Sigmoid colon (tissue), 4 donors: ENCODE data around the gene RANBP2.
"Not testable (repeated sequence)": the region's sequence is repeated elsewhere in the genome, so short reads cannot be mapped to it uniquely, and the experiment has no call there.

Source experiments
- EP300 ChIP-seq, 4 donors: sonication (generic); formaldehyde crosslinking; IDR thresholded peaks; one replicate each; pipeline ENCODE4 v1.6.1; 2017; ENCODE audit warnings: antibody characterized with exemption in 4 of 4
- POLR2A ChIP-seq, 2 donors: fragments of 450-650 bp; IDR thresholded peaks; one replicate each; pipeline ENCODE4 v1.6.1; 2016; ENCODE audit warnings: antibody characterized with exemption in 2 of 2, mild to moderate bottlenecking in 2 of 2, moderate library complexity in 2 of 2
- POLR2AphosphoS5 ChIP-seq, 4 donors: sonication (generic); formaldehyde crosslinking; IDR thresholded peaks; one replicate each; pipeline ENCODE4 v1.6.1; 2017; ENCODE audit warnings: antibody characterized with exemption in 4 of 4
- TF ChIP-seq, protein P1 (sequence below), 4 experiments: fragments of 450-650 bp in 3 of 4; fragments of 200-600 bp in 1 of 4; IDR thresholded peaks; one replicate each; pipeline ENCODE4 v1.5.1; 2016 to 2019; ENCODE audit warnings: antibody characterized with exemption in 4 of 4, mild to moderate bottlenecking in 3 of 4, moderate library complexity in 2 of 4

DNA sequence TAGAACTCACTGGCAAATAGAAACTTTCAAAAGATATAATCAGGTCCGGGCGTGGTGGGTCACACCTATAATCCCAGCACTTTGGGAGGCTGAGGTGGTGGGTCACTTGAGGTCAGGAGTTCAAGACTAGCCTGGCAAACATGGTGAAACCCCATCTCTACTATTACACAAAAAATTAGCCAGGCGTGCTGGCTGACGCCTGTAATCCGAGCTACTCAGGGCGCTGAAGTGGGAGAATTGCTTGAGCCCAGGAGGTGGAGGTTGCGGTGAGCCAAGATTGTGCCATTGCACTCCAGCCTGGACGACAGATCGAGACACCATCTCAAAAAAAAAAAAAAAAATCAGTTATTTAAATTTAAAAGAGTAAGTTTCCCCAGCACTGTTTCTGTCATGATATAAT lies 38.7 kb downstream of the RANBP2 start:
- TF ChIP-seq, protein P1, sequence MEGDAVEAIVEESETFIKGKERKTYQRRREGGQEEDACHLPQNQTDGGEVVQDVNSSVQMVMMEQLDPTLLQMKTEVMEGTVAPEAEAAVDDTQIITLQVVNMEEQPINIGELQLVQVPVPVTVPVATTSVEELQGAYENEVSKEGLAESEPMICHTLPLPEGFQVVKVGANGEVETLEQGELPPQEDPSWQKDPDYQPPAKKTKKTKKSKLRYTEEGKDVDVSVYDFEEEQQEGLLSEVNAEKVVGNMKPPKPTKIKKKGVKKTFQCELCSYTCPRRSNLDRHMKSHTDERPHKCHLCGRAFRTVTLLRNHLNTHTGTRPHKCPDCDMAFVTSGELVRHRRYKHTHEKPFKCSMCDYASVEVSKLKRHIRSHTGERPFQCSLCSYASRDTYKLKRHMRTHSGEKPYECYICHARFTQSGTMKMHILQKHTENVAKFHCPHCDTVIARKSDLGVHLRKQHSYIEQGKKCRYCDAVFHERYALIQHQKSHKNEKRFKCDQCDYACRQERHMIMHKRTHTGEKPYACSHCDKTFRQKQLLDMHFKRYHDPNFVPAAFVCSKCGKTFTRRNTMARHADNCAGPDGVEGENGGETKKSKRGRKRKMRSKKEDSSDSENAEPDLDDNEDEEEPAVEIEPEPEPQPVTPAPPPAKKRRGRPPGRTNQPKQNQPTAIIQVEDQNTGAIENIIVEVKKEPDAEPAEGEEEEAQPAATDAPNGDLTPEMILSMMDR (IDR thresholded peaks at IDR 0.05): not testable (repeated sequence)
- not testable (repeated sequence) for TF ChIP-seq POLR2A, POLR2AphosphoS5, EP300 (IDR thresholded peaks at IDR 0.05)
